SU-DHL-6 (cell line): ENCODE data around the gene PKD1.

ENCODE experiments used
- EZH2phosphoT487 ChIP-seq: fragments of 200-600 bp; sonication (generic), shearing (Covaris generic); conservative IDR thresholded peaks from 2 replicates; pipeline ENCODE4 v1.6.1; 2018; ENCODE audit warnings: mild to moderate bottlenecking, antibody characterized with exemption, low read length, moderate library complexity, mixed read lengths
- TF ChIP-seq, protein P1 (sequence below): fragments of 200-600 bp; sonication (generic); IDR thresholded peaks from one replicate; pipeline ENCODE4 v1.5.1; 2017; ENCODE audit warnings: antibody characterized with exemption, mild to moderate bottlenecking, low read length, moderate library complexity; ENCODE audit not compliant: insufficient read depth, poor library complexity, severe bottlenecking

GRCh38 chr16:2172688-2173335, 37.1 kb upstream of the PKD1 start:
- TF ChIP-seq, protein P1, sequence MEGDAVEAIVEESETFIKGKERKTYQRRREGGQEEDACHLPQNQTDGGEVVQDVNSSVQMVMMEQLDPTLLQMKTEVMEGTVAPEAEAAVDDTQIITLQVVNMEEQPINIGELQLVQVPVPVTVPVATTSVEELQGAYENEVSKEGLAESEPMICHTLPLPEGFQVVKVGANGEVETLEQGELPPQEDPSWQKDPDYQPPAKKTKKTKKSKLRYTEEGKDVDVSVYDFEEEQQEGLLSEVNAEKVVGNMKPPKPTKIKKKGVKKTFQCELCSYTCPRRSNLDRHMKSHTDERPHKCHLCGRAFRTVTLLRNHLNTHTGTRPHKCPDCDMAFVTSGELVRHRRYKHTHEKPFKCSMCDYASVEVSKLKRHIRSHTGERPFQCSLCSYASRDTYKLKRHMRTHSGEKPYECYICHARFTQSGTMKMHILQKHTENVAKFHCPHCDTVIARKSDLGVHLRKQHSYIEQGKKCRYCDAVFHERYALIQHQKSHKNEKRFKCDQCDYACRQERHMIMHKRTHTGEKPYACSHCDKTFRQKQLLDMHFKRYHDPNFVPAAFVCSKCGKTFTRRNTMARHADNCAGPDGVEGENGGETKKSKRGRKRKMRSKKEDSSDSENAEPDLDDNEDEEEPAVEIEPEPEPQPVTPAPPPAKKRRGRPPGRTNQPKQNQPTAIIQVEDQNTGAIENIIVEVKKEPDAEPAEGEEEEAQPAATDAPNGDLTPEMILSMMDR = no peak
- TF ChIP-seq EZH2phosphoT487 = no peak
